Measurements from ENCODE around the gene SIAH1.
"Not testable (repeated sequence)": the region's sequence is repeated elsewhere in the genome, so short reads cannot be mapped to it uniquely, and the experiment has no call there.

SIAH1 gene

GRCh38 chr16:48366165-48367093 lies 18.8 kb downstream of the SIAH1 start:
- peak in 1 of 3 donors; percentile 39 for DNase-seq (ENCODE audit: low read depth in 3 of 3)

GRCh38 chr16:48365601-48366164 lies 19.5 kb downstream of the SIAH1 start:
- peak; percentile 71 to 76 (median 74) for DNase-seq (ENCODE audit: low read depth in 3 of 3)

- DNase-seq (ENCODE audit: low read depth in 3 of 3), result no peak
Measured at GRCh38 chr16:48365025-48365600, 20.1 kb downstream of the SIAH1 start.

GRCh38 chr16:48361540-48362144 lies 23.6 kb downstream of the SIAH1 start:
- DNase-seq (ENCODE audit: low read depth in 3 of 3), result no peak

GRCh38 chr16:48361012-48361411 lies 24.2 kb downstream of the SIAH1 start:
- no peak for DNase-seq (ENCODE audit: low read depth in 3 of 3)

- DNase-seq (ENCODE audit: low read depth in 3 of 3), result no peak
Measured at GRCh38 chr16:48359983-48360382, 25.2 kb downstream of the SIAH1 start.

GRCh38 chr16:48358419-48358818 lies 26.8 kb downstream of the SIAH1 start:
- DNase-seq (ENCODE audit: low read depth in 3 of 3), result no peak

- DNase-seq (ENCODE audit: low read depth in 3 of 3), result no peak
Measured at GRCh38 chr16:48356633-48357376, 28.4 kb downstream of the SIAH1 start.

GRCh38 chr16:48354877-48355855 lies 30.0 kb downstream of the SIAH1 start:
- no peak for DNase-seq (ENCODE audit: low read depth in 3 of 3)

- not testable (repeated sequence) for DNase-seq (ENCODE audit: low read depth in 3 of 3)
Measured at GRCh38 chr16:48354385-48354784, 30.8 kb downstream of the SIAH1 start.

GRCh38 chr16:48353565-48354163 lies 31.5 kb downstream of the SIAH1 start:
- DNase-seq (ENCODE audit: low read depth in 3 of 3), result peak in 2 of 3 donors; percentile 28 to 45

GRCh38 chr16:48352648-48353390 lies 32.4 kb downstream of the SIAH1 start:
- DNase-seq (ENCODE audit: low read depth in 3 of 3), result no peak

GRCh38 chr16:48350736-48351135 lies 34.5 kb downstream of the SIAH1 start:
- no peak for DNase-seq (ENCODE audit: low read depth in 3 of 3)

GRCh38 chr16:48347980-48348379 lies 37.2 kb downstream of the SIAH1 start:
- DNase-seq (ENCODE audit: low read depth in 3 of 3), result no peak

GRCh38 chr16:48347191-48347865 lies 37.9 kb downstream of the SIAH1 start:
- no peak for DNase-seq (ENCODE audit: low read depth in 3 of 3)

GRCh38 chr16:48342591-48342990 lies 42.6 kb downstream of the SIAH1 start:
- no peak for DNase-seq (ENCODE audit: low read depth in 3 of 3)

- no peak for DNase-seq (ENCODE audit: low read depth in 3 of 3)
Measured at GRCh38 chr16:48340054-48340453, 45.2 kb downstream of the SIAH1 start.

GRCh38 chr16:48335961-48336360 lies 49.3 kb downstream of the SIAH1 start:
- DNase-seq (ENCODE audit: low read depth in 3 of 3), result no peak

- no peak for DNase-seq (ENCODE audit: low read depth in 3 of 3)
Measured at GRCh38 chr16:48334325-48334724, 50.9 kb downstream of the SIAH1 start.

Data from stimulated activated CD4-positive, alpha-beta T cell treated with anti-CD3 and anti-CD28 coated beads, TNF-alpha, amount 100 ng/mL, for 48 hours (primary cell).